ENCODE measurements around the gene ADGRV1.

ADGRV1 gene

GRCh38 chr5:91121347-91121993 lies 562.9 kb downstream of the ADGRV1 start:
- DNase-seq = no peak

GRCh38 chr5:91122651-91123050 lies 564.1 kb downstream of the ADGRV1 start:
- DNase-seq = no peak

GRCh38 chr5:91123291-91123690 lies 564.7 kb downstream of the ADGRV1 start:
- DNase-seq = no peak

GRCh38 chr5:91123901-91124300 lies 565.3 kb downstream of the ADGRV1 start:
- no peak for DNase-seq

GRCh38 chr5:91125916-91126315 lies 567.3 kb downstream of the ADGRV1 start:
- DNase-seq = no peak

- DNase-seq = no peak
Observed at GRCh38 chr5:91126448-91126847, 567.9 kb downstream of the ADGRV1 start.

- DNase-seq = no peak
Observed at GRCh38 chr5:91126888-91127287, 568.3 kb downstream of the ADGRV1 start.

- no peak for DNase-seq
Observed at GRCh38 chr5:91127456-91128081, 569.0 kb downstream of the ADGRV1 start.

- no peak for DNase-seq
Observed at GRCh38 chr5:91128604-91129003, 570.0 kb downstream of the ADGRV1 start.

GRCh38 chr5:91129748-91130147 lies 571.2 kb downstream of the ADGRV1 start:
- DNase-seq = no peak

GRCh38 chr5:91130759-91131158 lies 572.2 kb downstream of the ADGRV1 start:
- no peak for DNase-seq

GRCh38 chr5:91132550-91132949 lies 574.0 kb downstream of the ADGRV1 start:
- no peak for DNase-seq

- no peak for DNase-seq
Observed at GRCh38 chr5:91133183-91133582, 574.6 kb downstream of the ADGRV1 start.

- no peak for DNase-seq
Observed at GRCh38 chr5:91135475-91136248, 577.1 kb downstream of the ADGRV1 start.

GRCh38 chr5:91136271-91136670 lies 577.7 kb downstream of the ADGRV1 start:
- DNase-seq = no peak

- DNase-seq = no peak
Observed at GRCh38 chr5:91137647-91138046, 579.0 kb downstream of the ADGRV1 start.

GRCh38 chr5:91139572-91140200 lies 581.1 kb downstream of the ADGRV1 start:
- DNase-seq = no peak

- no peak for DNase-seq
Observed at GRCh38 chr5:91140657-91141056, 582.1 kb downstream of the ADGRV1 start.

GRCh38 chr5:91141642-91142041 lies 583.0 kb downstream of the ADGRV1 start:
- no peak for DNase-seq

- no peak for DNase-seq
Observed at GRCh38 chr5:91142386-91142785, 583.8 kb downstream of the ADGRV1 start.

- DNase-seq = no peak
Observed at GRCh38 chr5:91142819-91143218, 584.2 kb downstream of the ADGRV1 start.

GRCh38 chr5:91143840-91144239 lies 585.2 kb downstream of the ADGRV1 start:
- no peak for DNase-seq

- no peak for DNase-seq
Observed at GRCh38 chr5:91144491-91145332, 586.1 kb downstream of the ADGRV1 start.

Data from KG1 (cell line).